HG03354 (cell line): ENCODE data around the gene PIMREG.

Experiments used
- ATAC-seq: cut with Tn5 transposase; IDR thresholded peaks from one replicate; pipeline ENCODE4 v1.9.1; 2021; ENCODE audit warnings: mild to moderate bottlenecking; ENCODE audit not compliant: unreplicated experiment, poor library complexity, severe bottlenecking

The PIMREG gene

GRCh38 chr17:6495450-6496115 is 51.3 kb downstream of the PIMREG start:
- ATAC-seq, result no peak

GRCh38 chr17:6496116-6496481 is 51.8 kb downstream of the PIMREG start:
- no peak for ATAC-seq

GRCh38 chr17:6496640-6497441 is 52.6 kb downstream of the PIMREG start:
- ATAC-seq, result no peak

DNA sequence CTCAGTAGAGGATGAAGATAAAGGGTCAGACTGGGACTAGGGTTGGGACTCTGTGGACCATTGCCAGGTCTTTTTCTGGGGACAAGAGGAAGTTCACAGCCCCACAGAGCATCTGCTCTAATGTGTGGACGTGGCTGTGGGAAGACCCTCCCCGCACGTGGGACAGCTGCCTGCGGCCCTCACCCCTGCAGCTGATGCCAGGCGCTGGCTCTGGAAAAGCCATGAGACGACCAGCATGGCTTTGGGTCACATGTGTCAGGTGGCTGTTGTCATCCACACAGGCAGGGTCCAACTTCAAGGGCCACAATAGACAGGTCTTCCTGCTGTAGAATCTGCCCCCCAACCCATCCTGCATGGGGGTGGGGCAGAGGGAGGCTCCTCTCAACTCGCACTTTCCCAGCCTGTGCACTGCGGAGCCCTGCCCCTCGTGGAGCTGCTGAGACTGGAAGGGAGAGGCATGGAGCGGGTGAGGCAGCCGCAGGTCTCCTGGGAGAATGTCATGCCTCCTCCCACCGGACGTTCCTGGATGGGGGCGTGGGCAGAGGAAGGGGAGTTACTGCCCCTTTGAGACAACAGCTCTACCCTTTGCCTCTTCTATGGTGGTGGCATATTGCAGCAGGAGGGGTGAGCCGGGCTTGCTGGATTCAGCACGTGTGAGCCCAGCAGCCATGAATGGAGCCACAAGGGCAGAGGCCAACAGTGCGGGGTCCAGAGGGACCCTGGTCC is 53.4 kb downstream of the PIMREG start:
- ATAC-seq, result no peak

- no peak for ATAC-seq
These were observed 54.1 kb downstream of the PIMREG start for GRCh38 chr17:6498356-6498755.

GRCh38 chr17:6498901-6499540 is 54.8 kb downstream of the PIMREG start:
- ATAC-seq, result no peak
